G401.6 (cell line): ENCODE measurements around the gene E2F3.

Experiments
- FAIRE-seq: peaks from 2 replicates; lab custom pipeline; 2012; peaks lifted over from hg19 to GRCh38; lab: Jason Lieb, UNC

E2F3 gene

DNA sequence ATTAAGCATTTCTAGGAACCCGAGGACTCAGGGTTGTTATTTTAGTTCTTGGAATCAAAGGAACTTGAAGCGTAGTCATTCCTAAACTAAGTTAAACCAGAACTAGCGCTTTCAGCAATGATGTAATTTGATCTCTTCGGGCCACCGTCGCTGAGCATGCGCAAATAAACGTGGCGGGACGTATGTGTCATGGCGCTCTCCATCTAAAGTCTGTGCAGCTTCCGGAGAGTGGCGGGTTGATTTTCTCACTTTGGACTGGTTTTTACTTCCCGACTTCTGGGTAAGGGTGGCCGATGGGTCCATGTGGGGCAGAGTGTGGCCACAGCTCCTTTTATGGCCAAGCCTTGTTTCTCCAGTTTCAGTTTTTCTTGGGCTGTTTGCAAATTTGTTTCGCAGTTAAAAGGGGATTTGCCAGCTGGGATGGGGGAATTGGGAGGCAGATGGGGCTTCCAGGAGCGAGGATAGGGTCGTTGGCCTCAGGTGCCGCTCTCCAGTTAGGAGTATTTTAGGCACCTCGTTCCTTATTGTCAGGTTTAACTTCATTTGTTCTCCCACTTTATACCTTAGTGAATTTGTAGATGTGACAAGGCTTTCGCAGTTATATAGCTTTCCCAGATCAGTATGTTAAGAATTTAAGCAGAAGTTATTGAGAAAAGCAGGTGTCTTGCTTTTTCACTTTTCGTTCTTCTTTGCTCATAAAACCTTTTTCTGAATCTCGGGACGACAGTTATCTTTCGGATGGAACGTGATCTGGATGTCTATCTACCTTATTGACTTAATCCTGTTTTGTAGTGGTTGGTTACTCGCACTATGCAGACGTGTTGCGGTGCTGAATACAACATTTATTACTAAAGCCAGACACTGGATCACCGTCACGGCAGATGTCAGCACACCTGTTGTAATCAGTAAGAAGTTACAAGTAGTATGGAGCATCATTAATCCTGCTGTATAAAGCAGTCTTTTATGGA, 132.9 kb downstream of the E2F3 start, which contains the start of gene CDKAL1:
TSS of gene CDKAL1 (plus strand) at position 163 of the 968 bp plus-strand sequence. CDS start 11,894 bp downstream, outside the sequence.
- peak; percentile 93 for FAIRE-seq

DNA sequence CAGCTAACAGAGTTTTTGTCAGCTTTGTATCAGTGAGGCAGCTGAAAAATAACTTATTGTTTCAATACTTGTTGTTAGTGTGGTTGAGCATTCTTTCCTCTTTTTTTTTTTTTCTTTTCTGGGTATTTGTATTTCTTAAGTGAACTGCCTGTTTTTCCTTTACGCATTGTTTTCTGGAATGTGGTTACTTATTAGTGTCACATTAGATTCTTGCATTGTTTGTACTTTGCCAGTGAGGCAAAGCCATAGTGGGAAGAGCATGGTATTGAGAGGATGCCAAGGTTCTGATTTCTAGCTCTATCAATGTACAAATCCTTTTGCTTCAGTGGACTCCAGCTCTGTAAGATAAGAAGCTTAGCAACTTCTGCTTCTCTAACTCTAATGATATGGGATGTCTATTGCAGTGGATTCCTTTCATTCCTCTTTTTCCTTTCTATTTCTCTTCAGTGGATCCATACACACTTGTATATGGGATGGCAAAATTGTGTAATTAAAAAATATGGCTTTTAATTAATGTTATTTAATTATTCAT, 136.5 kb downstream of the E2F3 start:
- no peak for FAIRE-seq

DNA sequence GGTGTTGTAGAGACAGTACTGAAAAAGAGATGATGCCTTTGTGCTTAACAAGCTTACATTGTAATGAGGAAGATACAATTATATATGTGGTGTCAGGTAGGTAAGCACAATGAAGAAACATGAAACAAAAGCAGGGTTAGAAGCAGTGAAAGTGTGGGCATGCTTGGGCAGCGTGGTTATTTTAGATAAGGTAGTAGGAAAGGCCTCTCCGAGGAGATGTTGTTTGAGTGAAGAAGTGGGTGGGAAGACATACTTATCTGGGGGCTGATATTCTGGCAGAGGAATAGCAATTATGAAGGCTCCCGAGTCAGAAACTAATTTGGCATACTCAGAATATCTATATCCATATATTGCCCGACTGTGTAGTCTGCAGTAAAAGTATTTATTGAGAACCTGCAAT, 137.2 kb downstream of the E2F3 start:
- FAIRE-seq, result no peak

DNA sequence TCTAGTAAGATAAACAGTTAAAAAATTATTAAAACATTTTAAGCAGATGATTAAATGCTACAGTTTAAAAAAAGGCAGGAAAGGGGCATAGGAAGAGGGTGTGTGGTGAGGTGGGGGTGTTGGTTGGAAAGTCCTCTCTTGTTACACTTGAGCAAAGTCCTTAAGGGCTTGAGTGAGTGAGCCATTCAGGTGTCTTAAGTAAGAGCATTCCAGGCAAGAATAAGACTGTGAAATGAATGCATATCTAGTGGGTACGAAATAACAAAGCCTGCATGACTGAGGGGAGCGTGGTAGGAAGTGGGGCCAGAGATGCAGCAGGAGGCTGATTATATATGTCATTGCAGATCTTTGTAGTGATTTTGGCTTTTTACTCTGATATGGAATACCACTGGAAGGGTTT, 137.7 kb downstream of the E2F3 start:
- FAIRE-seq, result no peak

DNA sequence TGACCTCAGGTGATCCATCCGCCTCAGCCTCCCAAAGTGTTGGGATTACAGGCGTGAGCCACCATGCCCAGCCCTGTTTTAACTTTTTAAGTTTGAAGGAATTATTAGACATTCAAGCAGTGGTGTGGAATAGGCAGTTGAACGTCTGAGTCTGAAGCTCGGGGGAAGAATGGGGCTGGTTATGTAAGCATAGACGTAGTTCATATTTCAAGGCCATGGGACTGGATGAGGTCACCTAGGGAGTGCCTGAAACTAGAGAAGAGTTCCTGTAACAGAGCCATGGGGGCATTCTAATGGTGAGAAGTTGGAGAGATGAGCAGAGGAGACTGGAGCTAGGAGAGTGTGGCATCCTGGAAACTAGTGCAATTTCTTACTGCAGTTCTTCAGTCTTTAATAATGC, 139.0 kb downstream of the E2F3 start:
- FAIRE-seq, result no peak

DNA sequence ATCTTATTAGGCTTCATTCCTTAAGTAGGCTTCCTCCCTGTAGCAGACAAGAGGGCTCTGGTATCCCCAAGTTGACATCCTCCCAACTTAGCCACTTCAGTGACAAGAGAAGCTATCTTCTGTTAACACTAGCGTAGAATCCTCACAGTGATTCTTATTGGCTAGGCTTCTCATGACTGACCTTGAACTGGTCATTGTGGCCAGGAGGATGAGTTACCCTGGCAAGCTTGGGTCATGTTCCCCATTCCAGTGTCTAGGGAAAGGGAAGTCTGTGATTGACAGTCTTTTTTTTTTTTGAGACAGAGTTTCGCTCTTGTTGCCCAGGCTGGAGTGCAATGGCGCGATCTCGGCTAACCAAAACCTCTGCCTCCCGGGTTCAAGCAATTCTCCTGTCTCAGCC, 139.7 kb downstream of the E2F3 start:
- no peak for FAIRE-seq

DNA sequence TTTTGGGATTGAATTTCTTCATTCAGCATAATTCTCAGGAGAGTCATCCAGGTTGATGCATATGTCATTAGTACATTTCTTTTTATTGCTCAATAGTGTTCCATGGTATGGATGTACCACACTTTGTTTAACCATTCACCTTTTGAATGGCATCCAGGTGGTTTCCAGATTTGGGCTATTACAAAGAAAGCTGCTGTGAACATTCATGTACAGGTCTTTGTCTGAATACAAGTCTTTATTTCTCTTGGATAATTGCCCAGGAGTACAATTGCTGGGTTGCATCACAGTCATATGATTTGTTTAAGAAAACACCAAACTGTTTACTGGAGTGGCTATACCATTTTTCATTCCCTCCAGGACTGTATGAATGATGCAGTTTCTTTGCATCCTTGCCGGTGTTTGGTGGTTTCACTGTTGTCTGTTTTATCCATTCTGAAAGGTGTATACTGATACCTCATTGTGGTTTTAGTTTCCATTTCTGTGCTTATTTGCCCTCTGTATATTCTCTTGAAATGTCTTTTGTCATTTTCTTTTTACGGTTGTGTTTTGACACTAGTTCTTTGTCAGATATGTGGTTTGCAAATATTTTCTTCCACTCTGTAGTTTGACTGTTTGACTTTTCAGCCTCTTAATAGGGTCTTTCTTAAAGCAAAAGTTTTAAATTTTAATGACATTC, 141.4 kb downstream of the E2F3 start:
- no peak for FAIRE-seq
